ENCODE measurements around the gene IPO4. TPM values are rescaled to one million over a fixed set of nuclear protein-coding genes. Genes with fewer than 3 reads are reported as not detected.

The IPO4 gene
- total and polyA plus RNA-seq, 2 experiments from 2014 or later, result 32.0 to 34.5 TPM

DNA sequence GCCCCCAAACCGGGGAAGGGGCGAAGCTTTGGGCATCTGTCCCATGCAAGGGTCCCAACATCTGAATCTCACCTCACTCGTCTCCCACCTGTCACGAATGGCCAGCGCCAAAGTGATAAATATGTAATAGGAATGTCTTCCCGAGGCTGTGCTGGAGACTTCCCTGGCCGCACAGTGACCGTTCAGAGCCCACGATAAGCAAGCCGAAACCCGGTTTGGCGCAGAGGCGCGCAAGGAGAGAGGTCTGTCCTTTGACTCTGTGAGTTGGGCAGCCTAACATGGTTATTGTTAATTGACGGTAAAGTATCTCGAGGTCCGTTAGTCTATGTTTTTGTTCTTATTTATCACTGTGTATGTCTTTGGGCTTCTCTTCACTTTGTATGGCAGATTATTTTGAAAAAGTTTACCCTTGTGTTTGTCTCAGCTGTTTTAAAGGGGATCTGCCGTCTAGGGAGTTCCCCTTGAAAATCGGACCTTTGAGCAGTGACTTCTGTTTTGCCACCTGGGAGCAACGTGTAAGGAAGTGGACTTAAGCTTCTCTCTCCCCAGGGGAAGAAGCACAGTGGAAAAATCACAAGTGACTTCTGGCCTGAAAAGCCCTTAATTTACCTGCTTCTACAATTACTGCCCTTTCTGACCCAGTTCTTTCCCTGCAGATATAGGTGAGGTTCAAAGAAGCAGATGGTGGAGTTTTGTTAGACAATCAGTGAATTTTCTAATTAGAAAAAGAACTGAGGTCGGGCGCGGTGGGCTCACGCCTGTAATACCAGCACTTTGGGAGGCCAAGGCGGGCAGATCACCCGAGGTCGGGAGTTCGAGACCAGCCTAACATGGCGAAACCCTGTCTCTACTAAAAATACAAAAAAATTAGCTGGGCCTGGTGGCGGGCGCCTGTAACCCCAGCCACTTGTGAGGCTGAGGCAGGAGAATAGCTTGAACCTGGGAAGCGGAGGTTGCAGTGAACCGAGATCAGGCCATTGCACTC is 7.7 kb upstream of the IPO4 start:
- Histone ChIP-seq H3K9me3 (ENCODE audit: low read depth) (no peaks in the 10 kb centered on the region), H3K27ac (peak overlapping the region; percentile 98), H3K36me3 (peaks cover 9% of the 10 kb centered on the region), H3K4me3 (peak overlapping the region; percentile 67), H3K27me3 (no peaks in the 10 kb centered on the region), H3K4me1 (ENCODE audit: low read depth) (peaks cover 4% of the 10 kb centered on the region)
- peak; percentile 30 to 56 for DNase-seq (ENCODE audit: low read depth in 1 of 2, low spot score in 1 of 2)
- TF ChIP-seq, protein P1, sequence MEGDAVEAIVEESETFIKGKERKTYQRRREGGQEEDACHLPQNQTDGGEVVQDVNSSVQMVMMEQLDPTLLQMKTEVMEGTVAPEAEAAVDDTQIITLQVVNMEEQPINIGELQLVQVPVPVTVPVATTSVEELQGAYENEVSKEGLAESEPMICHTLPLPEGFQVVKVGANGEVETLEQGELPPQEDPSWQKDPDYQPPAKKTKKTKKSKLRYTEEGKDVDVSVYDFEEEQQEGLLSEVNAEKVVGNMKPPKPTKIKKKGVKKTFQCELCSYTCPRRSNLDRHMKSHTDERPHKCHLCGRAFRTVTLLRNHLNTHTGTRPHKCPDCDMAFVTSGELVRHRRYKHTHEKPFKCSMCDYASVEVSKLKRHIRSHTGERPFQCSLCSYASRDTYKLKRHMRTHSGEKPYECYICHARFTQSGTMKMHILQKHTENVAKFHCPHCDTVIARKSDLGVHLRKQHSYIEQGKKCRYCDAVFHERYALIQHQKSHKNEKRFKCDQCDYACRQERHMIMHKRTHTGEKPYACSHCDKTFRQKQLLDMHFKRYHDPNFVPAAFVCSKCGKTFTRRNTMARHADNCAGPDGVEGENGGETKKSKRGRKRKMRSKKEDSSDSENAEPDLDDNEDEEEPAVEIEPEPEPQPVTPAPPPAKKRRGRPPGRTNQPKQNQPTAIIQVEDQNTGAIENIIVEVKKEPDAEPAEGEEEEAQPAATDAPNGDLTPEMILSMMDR (IDR thresholded peaks at IDR 0.05; ENCODE audit: low read depth, low read length), result no peak

DNA sequence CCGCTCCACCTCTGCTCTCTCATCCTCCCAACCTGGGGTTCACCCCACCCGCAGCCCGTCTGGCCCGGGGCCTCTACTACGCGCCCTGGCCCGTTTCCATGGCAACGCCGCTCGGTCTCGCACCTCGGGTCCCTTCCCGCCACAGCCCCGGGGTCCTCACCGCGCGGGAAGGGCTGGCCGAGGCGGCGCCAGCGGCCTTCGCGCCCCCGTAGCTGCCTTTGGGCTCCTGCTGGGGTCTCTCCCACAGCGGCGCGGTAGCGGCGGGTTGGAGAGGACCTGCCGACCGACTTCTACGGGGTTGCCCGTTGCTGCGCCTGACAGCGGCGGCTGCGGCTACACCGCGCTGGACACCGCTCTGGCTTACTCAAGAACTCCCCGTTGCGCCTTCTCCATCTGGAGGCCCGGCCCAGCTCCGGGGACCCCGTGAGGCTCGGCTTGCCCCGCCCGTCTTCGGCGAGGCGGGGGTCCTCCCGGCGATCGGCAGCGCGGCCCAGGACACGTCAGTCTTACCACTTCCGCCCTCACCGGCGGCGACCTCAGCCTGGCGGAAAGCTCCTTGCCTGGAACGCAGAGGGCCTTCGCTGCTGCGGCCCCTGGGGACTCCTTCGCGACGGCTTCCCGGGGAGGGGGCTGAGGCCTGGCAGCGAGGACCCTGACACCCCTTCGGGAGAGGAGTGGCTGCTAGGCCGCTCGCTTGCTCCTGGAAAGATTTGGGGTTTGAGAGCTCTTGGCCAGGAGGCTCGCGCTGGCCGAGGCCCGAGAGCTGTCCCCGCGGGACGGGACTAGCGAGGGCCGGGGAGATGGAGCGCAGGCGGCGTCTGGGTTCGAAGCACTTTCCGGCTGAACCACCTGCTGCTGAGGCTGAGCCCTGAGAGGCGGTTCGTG is 6.8 kb upstream of the IPO4 start, which contains the start of gene TM9SF1:
TSS of gene TM9SF1 (minus strand) at position 256 of the 885 bp plus-strand sequence. CDS start 422 bp downstream, outside the sequence.
- TF ChIP-seq, protein P1 (IDR thresholded peaks at IDR 0.05; ENCODE audit: low read depth, low read length), result no peak

DNA sequence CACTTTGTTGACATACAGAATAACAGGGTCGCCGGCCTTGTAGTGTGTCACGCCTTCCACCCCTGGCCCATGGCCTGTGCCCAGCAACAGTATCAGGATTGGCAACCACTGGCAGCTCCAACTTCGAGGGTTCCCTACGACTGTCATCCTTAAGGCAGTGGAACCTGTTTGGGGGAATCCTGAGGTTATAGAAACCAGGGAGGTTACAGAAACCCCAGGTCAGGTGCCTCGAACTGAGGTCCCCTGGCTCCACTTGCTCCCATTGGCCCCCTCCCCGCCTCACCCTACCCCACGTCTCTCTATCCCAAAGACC is 6.2 kb upstream of the IPO4 start:
- peak overlapping the region; percentile 98 for H3K27ac ChIP-seq

More for the DNA sequence above, 6.8 kb upstream of the IPO4 start, which contains the start of gene TM9SF1:
- peak within 1 kb of the TSS; percentile 98 for H3K27ac ChIP-seq
- peaks cover 4% of the 10 kb centered on the region for H3K4me1 ChIP-seq (ENCODE audit: low read depth)
- no peaks in the 10 kb centered on the region for H3K27me3 ChIP-seq
- H3K4me3 ChIP-seq, result peak within 1 kb of the TSS; percentile 67
- DNase-seq (ENCODE audit: low read depth in 1 of 2, low spot score in 1 of 2), result peak; percentile 90 to 92
- H3K9me3 ChIP-seq (ENCODE audit: low read depth), result no peaks in the 10 kb centered on the region
- peaks cover 9% of the 10 kb centered on the region for H3K36me3 ChIP-seq

DNA sequence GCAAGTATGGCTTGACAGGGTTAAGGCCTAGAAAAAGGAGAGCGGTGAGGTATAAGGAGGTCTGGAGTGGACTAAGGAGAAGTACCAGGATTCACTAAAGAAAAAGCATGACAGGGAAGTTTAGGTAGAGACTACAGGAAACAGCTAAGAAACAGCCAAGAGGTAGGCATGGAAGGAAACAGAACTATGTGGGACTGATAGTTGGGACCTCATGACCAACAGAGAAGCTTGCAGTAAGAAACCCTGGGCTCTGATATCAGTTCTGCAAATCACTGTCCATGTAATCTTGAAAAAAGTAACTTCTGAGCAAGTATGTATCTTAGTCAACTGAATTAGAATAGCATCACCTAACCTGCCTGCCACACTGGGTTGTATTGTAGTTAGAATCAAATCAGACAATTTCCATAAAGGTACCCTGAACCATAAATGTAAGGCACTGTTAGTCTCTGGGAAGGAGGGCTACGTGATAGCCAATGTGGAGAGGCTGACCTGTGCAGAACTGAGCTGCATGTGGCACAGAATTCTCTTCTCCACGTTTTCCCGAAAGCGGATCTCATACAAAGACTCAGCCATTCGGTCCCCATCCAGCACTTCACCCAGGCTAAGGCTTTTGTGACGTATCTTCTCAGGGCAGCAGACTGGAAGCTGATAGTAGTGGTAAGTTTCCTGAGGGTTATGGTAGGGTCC is 5.7 kb upstream of the IPO4 start:
- Histone ChIP-seq H3K27me3 (no peaks in the 10 kb centered on the region), H3K27ac (peak overlapping the region; percentile 98), H3K9me3 (ENCODE audit: low read depth) (no peaks in the 10 kb centered on the region), H3K4me1 (ENCODE audit: low read depth) (peaks cover 4% of the 10 kb centered on the region), H3K36me3 (peaks cover 9% of the 10 kb centered on the region), H3K4me3 (peak overlapping the region; percentile 67)
- TF ChIP-seq, protein P1 (IDR thresholded peaks at IDR 0.05; ENCODE audit: low read depth, low read length), result no peak
- DNase-seq (ENCODE audit: low read depth in 1 of 2, low spot score in 1 of 2), result no peak

More for the DNA sequence above, 6.2 kb upstream of the IPO4 start:
- TF ChIP-seq, protein P1 (IDR thresholded peaks at IDR 0.05; ENCODE audit: low read depth, low read length), result no peak
- Histone ChIP-seq H3K36me3 (peaks cover 9% of the 10 kb centered on the region), H3K9me3 (ENCODE audit: low read depth) (no peaks in the 10 kb centered on the region), H3K4me1 (ENCODE audit: low read depth) (peaks cover 4% of the 10 kb centered on the region), H3K27me3 (no peaks in the 10 kb centered on the region), H3K4me3 (peak overlapping the region; percentile 67)
- DNase-seq (ENCODE audit: low read depth in 1 of 2, low spot score in 1 of 2), result no peak

DNA sequence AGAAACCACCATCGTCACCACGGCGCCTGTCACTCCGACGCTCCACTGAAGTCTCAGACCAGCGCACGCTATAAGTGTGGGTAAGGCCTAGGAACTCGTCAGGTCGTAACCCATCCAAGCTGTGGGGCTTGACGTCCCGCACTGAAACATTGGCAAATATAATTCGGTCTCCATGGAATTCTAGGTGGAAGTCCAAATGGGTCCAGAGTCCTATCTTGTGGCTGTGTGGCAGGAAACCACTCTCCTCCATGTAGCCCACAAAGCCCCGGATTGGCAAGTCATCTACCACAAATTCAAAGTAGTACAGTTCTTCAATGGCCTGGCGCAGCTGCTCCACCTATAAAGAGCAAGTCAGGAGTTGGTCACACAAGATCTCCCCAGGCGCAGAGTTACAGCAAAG is 4.3 kb upstream of the IPO4 start:
- DNase-seq (ENCODE audit: low read depth in 1 of 2, low spot score in 1 of 2), result no peak
- Histone ChIP-seq H3K9me3 (ENCODE audit: low read depth) (no peaks in the 10 kb centered on the region), H3K36me3 (peaks cover 9% of the 10 kb centered on the region), H3K4me3 (no peak overlapping the region), H3K27ac (no peak overlapping the region), H3K4me1 (ENCODE audit: low read depth) (peaks cover 4% of the 10 kb centered on the region), H3K27me3 (no peaks in the 10 kb centered on the region)
- TF ChIP-seq, protein P1 (IDR thresholded peaks at IDR 0.05; ENCODE audit: low read depth, low read length), result no peak
